ENCODE measurements around the gene DTNB. TPM values are rescaled to one million over a fixed set of nuclear protein-coding genes. Genes with fewer than 3 reads are reported as not detected.
A peak's percentile ranks its signal among the peaks of the same experiment; 100 is the strongest.

DTNB gene
- total and polyA plus RNA-seq, 2 donors (not counting 1 experiment from before 2014, with no cell fraction given): 5.1 to 5.4 TPM

GRCh38 chr2:25664965-25665307, 8.4 kb downstream of the DTNB start:
- no peaks in the 10 kb centered on the region for H3K36me3 ChIP-seq (ENCODE audit: control insufficient read depth, insufficient read depth, low read length)
- H3K27me3 ChIP-seq (ENCODE audit: control insufficient read depth, insufficient read depth, low read length): no peaks in the 10 kb centered on the region
- DNase-seq (ENCODE audit: low read depth in 2 of 2): no peak
- no peak for TF ChIP-seq CTCF (conservative IDR thresholded peaks at IDR 0.05 in 1 of 2, IDR thresholded peaks at IDR 0.05 in 1 of 2; ENCODE audit: low read depth in 1 of 2, low read length in 2 of 2)
- no peaks in the 10 kb centered on the region for H3K4me1 ChIP-seq (ENCODE audit: control insufficient read depth, extremely low read depth, insufficient read depth, low read length)
- H4K20me1 ChIP-seq (ENCODE audit: control insufficient read depth, extremely low read depth, insufficient read depth, low read length): no peaks in the 10 kb centered on the region
- no peak overlapping the region for H3K27ac ChIP-seq (ENCODE audit: insufficient read depth, low read length)
- H3K9ac ChIP-seq (ENCODE audit: insufficient read depth, low read length): no peak overlapping the region
- H3K4me3 ChIP-seq (replicated peaks in 1 of 4; ENCODE audit: control extremely low read depth in 1 of 4, insufficient read depth in 1 of 4, low read depth in 3 of 4, low read length in 4 of 4): no peak overlapping the region
- H3K4me2 ChIP-seq (ENCODE audit: extremely low read depth, insufficient read depth, low read length): peak overlapping the region; percentile 33
- H3K9me3 ChIP-seq (ENCODE audit: control insufficient read depth, insufficient read depth, low read depth, low read length): no peaks in the 10 kb centered on the region
- no peak overlapping the region for H2AFZ ChIP-seq (ENCODE audit: low read length)
- no peaks in the 10 kb centered on the region for H3K79me2 ChIP-seq (ENCODE audit: control insufficient read depth, insufficient read depth, low read length)

- Histone ChIP-seq H3K9ac (ENCODE audit: insufficient read depth, low read length) (no peak overlapping the region), H4K20me1 (ENCODE audit: control insufficient read depth, extremely low read depth, insufficient read depth, low read length) (no peaks in the 10 kb centered on the region), H3K4me2 (ENCODE audit: extremely low read depth, insufficient read depth, low read length) (peak overlapping the region; percentile 33), H3K27me3 (ENCODE audit: control insufficient read depth, insufficient read depth, low read length) (no peaks in the 10 kb centered on the region), H3K9me3 (ENCODE audit: control insufficient read depth, insufficient read depth, low read depth, low read length) (no peaks in the 10 kb centered on the region), H3K36me3 (ENCODE audit: control insufficient read depth, insufficient read depth, low read length) (no peaks in the 10 kb centered on the region), H3K4me3 (replicated peaks in 1 of 4; ENCODE audit: control extremely low read depth in 1 of 4, insufficient read depth in 1 of 4, low read depth in 3 of 4, low read length in 4 of 4) (no peak overlapping the region), H3K27ac (ENCODE audit: insufficient read depth, low read length) (no peak overlapping the region), H2AFZ (ENCODE audit: low read length) (peak overlapping the region; percentile 47), H3K4me1 (ENCODE audit: control insufficient read depth, extremely low read depth, insufficient read depth, low read length) (no peaks in the 10 kb centered on the region), H3K79me2 (ENCODE audit: control insufficient read depth, insufficient read depth, low read length) (no peaks in the 10 kb centered on the region)
- DNase-seq (ENCODE audit: low read depth in 2 of 2): peak; percentile 63 to 78
- TF ChIP-seq CTCF (conservative IDR thresholded peaks at IDR 0.05 in 1 of 2, IDR thresholded peaks at IDR 0.05 in 1 of 2; ENCODE audit: low read depth in 1 of 2, low read length in 2 of 2) (peak; percentile 86 to 87), EZH2 (IDR thresholded peaks at IDR 0.05; ENCODE audit: low read length, missing control alignments) (no peak)
Measured at GRCh38 chr2:25664183-25664964, 9.0 kb downstream of the DTNB start.

GRCh38 chr2:25655316-25655715, 18.1 kb downstream of the DTNB start:
- no peaks in the 10 kb centered on the region for H3K79me2 ChIP-seq (ENCODE audit: control insufficient read depth, insufficient read depth, low read length)
- no peaks in the 10 kb centered on the region for H3K9me3 ChIP-seq (ENCODE audit: control insufficient read depth, insufficient read depth, low read depth, low read length)

More at GRCh38 chr2:25655316-25655715, 18.1 kb downstream of the DTNB start:
- Histone ChIP-seq H3K4me1 (ENCODE audit: control insufficient read depth, extremely low read depth, insufficient read depth, low read length) (no peaks in the 10 kb centered on the region), H3K9ac (ENCODE audit: insufficient read depth, low read length) (no peak overlapping the region), H3K4me3 (replicated peaks in 1 of 4; ENCODE audit: control extremely low read depth in 1 of 4, insufficient read depth in 1 of 4, low read depth in 3 of 4, low read length in 4 of 4) (no peak overlapping the region), H3K4me2 (ENCODE audit: extremely low read depth, insufficient read depth, low read length) (no peak overlapping the region), H4K20me1 (ENCODE audit: control insufficient read depth, extremely low read depth, insufficient read depth, low read length) (no peaks in the 10 kb centered on the region), H3K36me3 (ENCODE audit: control insufficient read depth, insufficient read depth, low read length) (no peaks in the 10 kb centered on the region), H3K27me3 (ENCODE audit: control insufficient read depth, insufficient read depth, low read length) (no peaks in the 10 kb centered on the region), H3K27ac (ENCODE audit: insufficient read depth, low read length) (no peak overlapping the region), H2AFZ (ENCODE audit: low read length) (no peak overlapping the region)
- no peak for DNase-seq (ENCODE audit: low read depth in 2 of 2)
- TF ChIP-seq EZH2 (IDR thresholded peaks at IDR 0.05; ENCODE audit: low read length, missing control alignments) (no peak), CTCF (conservative IDR thresholded peaks at IDR 0.05 in 1 of 2, IDR thresholded peaks at IDR 0.05 in 1 of 2; ENCODE audit: low read depth in 1 of 2, low read length in 2 of 2) (no peak)

Data from fibroblast of lung (primary cell).